ENCODE measurements around the gene SORD. TPM values are rescaled to one million over a fixed set of nuclear protein-coding genes. Genes with fewer than 3 reads are reported as not detected.
"Not testable (repeated sequence)": the region's sequence is repeated elsewhere in the genome, so short reads cannot be mapped to it uniquely, and the experiment has no call there.

SORD gene
- total and polyA plus RNA-seq, 8 donors = 5.5 to 43.3 (median 15.3) TPM

GRCh38 chr15:45036812-45037781 is 14.1 kb downstream of the SORD start:
- not testable (repeated sequence) for H3K36me3 ChIP-seq, H3K9me3 ChIP-seq, H3K27me3 ChIP-seq, H3K4me3 ChIP-seq
- intact Hi-C loops (cut with DNase I; ENCODE audit: low total_unique reads) = loop anchor here (10.0 kb wide), 1 partner anchor 182 kb away; no protein-coding TSS in a partner anchor
- Histone ChIP-seq H3K4me1 (peaks cover 9 to 40% (median 18%) of the 10 kb centered on the region in 4 donors), H3K27ac (peak overlapping the region in 4 of 5 donors; percentile 15 to 57 (median 43))
- peak; percentile 89 to 93 for DNase-seq
- peak in 5 of 7 experiments; percentile 69 to 98 (median 93) for TF ChIP-seq CTCF (IDR thresholded peaks at IDR 0.05)
- peak in 2 of 3 donors; percentile 12 to 72 for TF ChIP-seq POLR2AphosphoS5 (IDR thresholded peaks at IDR 0.05)
- WGBS, 5 donors = 14 to 23% (median 16%) methylated on average over 6 of the region's 6 CpGs

- DNase-seq = no peak
- no peaks in the 10 kb centered on the region for H3K27me3 ChIP-seq
- peak overlapping the region in 3 of 5 donors; percentile 9 to 57 (median 44) for H3K27ac ChIP-seq
- intact Hi-C loops (cut with DNase I; ENCODE audit: low total_unique reads) = loop anchor here (10.0 kb wide), 1 partner anchor 183 kb away; no protein-coding TSS in a partner anchor
- TF ChIP-seq POLR2AphosphoS5 (IDR thresholded peaks at IDR 0.05) (no peak), POLR2A (IDR thresholded peaks at IDR 0.05) (no peak), EP300 (IDR thresholded peaks at IDR 0.05) (no peak), CTCF (IDR thresholded peaks at IDR 0.05) (no peak)
- peaks cover 0 to 3% (median 0%) of the 10 kb centered on the region in 4 donors for H3K36me3 ChIP-seq
- 70 to 79% (median 77%) methylated on average over 4 of the region's 4 CpGs for WGBS, 5 donors
- H3K9me3 ChIP-seq = no peaks in the 10 kb centered on the region
- peaks cover 11 to 44% (median 18%) of the 10 kb centered on the region in 4 donors for H3K4me1 ChIP-seq
- no peak overlapping the region for H3K4me3 ChIP-seq
Observed at GRCh38 chr15:45037936-45038335, 14.9 kb downstream of the SORD start.

GRCh38 chr15:45040396-45040795 is 17.4 kb downstream of the SORD start:
- H3K4me1 ChIP-seq = peaks cover 11 to 35% (median 15%) of the 10 kb centered on the region in 4 donors
- H3K27me3 ChIP-seq; H3K27ac ChIP-seq; intact Hi-C loops (cut with DNase I; ENCODE audit: low total_unique reads); H3K9me3 ChIP-seq; H3K36me3 ChIP-seq; H3K4me3 ChIP-seq; DNase-seq: not testable (repeated sequence)
- WGBS, 5 donors = 38 to 70% (median 50%) methylated on average over 1 of the region's 1 CpG

- DNase-seq = peak in 1 of 2 donors; percentile 47
- WGBS, 5 donors = 43 to 73% (median 47%) methylated on average over 5 of the region's 5 CpGs
- peaks cover 9 to 29% (median 12%) of the 10 kb centered on the region in 4 donors for H3K4me1 ChIP-seq
- H3K4me3 ChIP-seq; intact Hi-C loops (cut with DNase I; ENCODE audit: low total_unique reads); H3K27ac ChIP-seq; H3K36me3 ChIP-seq; H3K27me3 ChIP-seq; H3K9me3 ChIP-seq: not testable (repeated sequence)
- peak in 1 of 7 experiments; percentile 14 for TF ChIP-seq CTCF (IDR thresholded peaks at IDR 0.05)
Observed at GRCh38 chr15:45041538-45041937, 18.5 kb downstream of the SORD start.

- Histone ChIP-seq H3K4me1 (peaks cover 0 to 15% (median 2%) of the 10 kb centered on the region in 4 donors), H3K36me3 (peaks cover 0 to 14% (median 14%) of the 10 kb centered on the region in 4 donors)
- 29 to 78% (median 58%) methylated on average over 1 to 2 of the region's 2 CpGs; no CpG with 5 or more reads in 2 of the 5 donors for WGBS, 5 donors
- H3K27ac ChIP-seq; DNase-seq; intact Hi-C loops (cut with DNase I; ENCODE audit: low total_unique reads); H3K27me3 ChIP-seq; H3K9me3 ChIP-seq; H3K4me3 ChIP-seq: not testable (repeated sequence)
Observed at GRCh38 chr15:45042859-45043258, 19.9 kb downstream of the SORD start.

GRCh38 chr15:45044270-45044669 is 21.3 kb downstream of the SORD start:
- H3K27ac ChIP-seq; H3K27me3 ChIP-seq; H3K4me3 ChIP-seq; H3K9me3 ChIP-seq; intact Hi-C loops (cut with DNase I; ENCODE audit: low total_unique reads); DNase-seq: not testable (repeated sequence)
- WGBS, 5 donors = 78 to 100% (median 89%) methylated on average over 1 of the region's 1 CpG; no CpG with 5 or more reads in 1 of the 5 donors
- peaks cover 0 to 26% (median 20%) of the 10 kb centered on the region in 4 donors for H3K36me3 ChIP-seq
- H3K4me1 ChIP-seq = peaks cover 1 to 22% (median 7%) of the 10 kb centered on the region in 4 donors

GRCh38 chr15:45048449-45048793 is 25.4 kb downstream of the SORD start:
- H3K27me3 ChIP-seq; DNase-seq; intact Hi-C loops (cut with DNase I; ENCODE audit: low total_unique reads); H3K9me3 ChIP-seq; H3K4me3 ChIP-seq: not testable (repeated sequence)
- WGBS, 5 donors = 74 to 89% (median 78%) methylated on average over 4 of the region's 4 CpGs
- peak overlapping the region in 3 of 5 donors; percentile 44 to 79 (median 77) for H3K27ac ChIP-seq
- H3K4me1 ChIP-seq = peaks cover 5 to 21% (median 5%) of the 10 kb centered on the region in 4 donors
- peaks cover 0 to 63% (median 37%) of the 10 kb centered on the region in 4 donors for H3K36me3 ChIP-seq
